OCI-M1 (cell line): Measurements from ENCODE around the gene NPTXR.

Experiments used
- DNase-seq: peaks from one replicate; lab custom pipeline; 2025; lab: John Stamatoyannopoulos, UW

The NPTXR gene

DNA sequence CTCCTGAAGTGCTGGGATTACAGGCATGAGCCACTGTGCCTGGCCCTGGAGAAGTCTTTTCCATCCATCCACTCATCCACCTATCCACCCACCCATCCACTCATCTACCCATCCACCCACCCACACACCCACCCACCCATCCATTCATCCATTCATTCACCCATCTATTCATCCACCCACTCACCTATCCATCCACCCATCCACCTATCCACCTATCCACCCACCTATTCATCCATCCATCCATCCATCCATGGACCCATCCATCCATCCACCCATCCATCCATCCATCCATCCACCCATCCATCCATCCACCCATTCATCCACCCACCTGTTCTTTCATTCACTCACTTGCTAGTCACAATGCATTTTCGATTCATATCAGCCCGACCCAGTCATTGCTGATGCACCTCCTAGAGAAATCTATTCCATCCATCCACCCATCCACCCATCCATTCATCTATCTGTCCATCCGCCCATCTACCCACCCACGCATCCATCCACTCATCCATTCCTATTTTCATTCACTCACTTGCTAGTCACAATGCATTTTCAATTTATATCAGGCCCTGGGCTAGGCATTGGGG lies 70.4 kb downstream of the NPTXR start:
- no peak for DNase-seq

DNA sequence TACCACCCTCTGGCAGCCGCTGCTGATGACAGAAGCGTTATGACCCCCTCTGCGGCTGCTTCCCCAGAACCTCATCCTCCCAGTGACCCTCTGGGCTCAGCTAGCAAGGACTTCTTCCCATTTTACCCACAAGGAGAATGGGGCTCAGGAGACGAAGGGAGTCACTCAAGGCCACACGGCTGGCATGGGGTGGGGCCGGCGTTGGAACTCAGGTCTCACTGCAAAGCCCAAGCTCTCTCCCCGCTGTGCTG lies 71.3 kb downstream of the NPTXR start:
- DNase-seq: no peak

GRCh38 chr22:38770257-38770949 lies 73.4 kb downstream of the NPTXR start:
- DNase-seq: no peak
